ENCODE measurements around the gene ZRANB1.

DNA sequence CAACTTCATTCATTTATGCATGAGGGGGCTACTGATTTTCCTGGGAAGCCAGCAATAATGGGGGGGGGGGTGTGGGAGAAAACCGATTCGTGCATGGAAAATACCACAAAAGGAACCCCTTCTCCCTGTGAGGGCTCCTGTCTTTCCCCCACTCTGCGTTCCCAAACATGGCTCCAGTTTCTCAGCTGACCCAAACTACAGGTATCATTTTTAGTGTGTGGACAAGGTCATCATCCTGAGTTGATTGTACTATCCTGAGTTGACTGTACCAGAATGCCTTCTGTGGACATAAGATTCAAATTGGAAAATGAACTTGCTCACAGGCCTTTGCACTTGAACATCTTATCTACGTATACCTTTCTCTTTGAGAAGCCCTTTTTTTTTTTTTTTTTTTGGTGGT is 49.9 kb downstream of the ZRANB1 start:
- TF ChIP-seq ZNF274 (IDR thresholded peaks at IDR 0.05; ENCODE audit: low read depth, low read length) = no peak
- TF ChIP-seq YY1 (IDR thresholded peaks at IDR 0.05; ENCODE audit: insufficient read depth, insufficient read length) = no peak

Data from NT2/D1 (cell line).